Mesenchymal stem cell (in vitro differentiated cells and primary cell): Measurements from ENCODE around the gene KIF3C.

Experiments
- DNase-seq: peaks from one replicate; pipeline ENCODE4 v3.0.0-alpha.2; 2013
- H2AFZ ChIP-seq: one replicate; pipeline ENCODE4 v1.6.1; 2013; ENCODE audit warnings: low read depth, mild to moderate bottlenecking, control low read depth, inconsistent platforms, low read length, moderate library complexity
- H2AK5ac ChIP-seq: 2 replicates; pipeline ENCODE4 v1.6.1; 2013; ENCODE audit warnings: low read length, moderate library complexity, mild to moderate bottlenecking, inconsistent platforms; ENCODE audit not compliant: severe bottlenecking
- H2BK120ac ChIP-seq: one replicate; pipeline ENCODE4 v1.6.1; 2013; ENCODE audit warnings: low read depth, mild to moderate bottlenecking, inconsistent platforms, low read length, moderate library complexity
- H2BK12ac ChIP-seq, 2 experiments: one replicate each; pipeline ENCODE4 v1.6.1; 2013; ENCODE audit warnings: inconsistent platforms in 2 of 2, low read length in 2 of 2, mild to moderate bottlenecking in 2 of 2, moderate library complexity in 2 of 2, control low read depth in 1 of 2
- H2BK15ac ChIP-seq: one replicate; pipeline ENCODE4 v1.6.1; 2013; ENCODE audit warnings: mild to moderate bottlenecking, low read depth, inconsistent platforms; ENCODE audit not compliant: poor library complexity, severe bottlenecking
- H2BK5ac ChIP-seq: 2 replicates; pipeline ENCODE4 v1.6.1; 2013; ENCODE audit warnings: low read depth, mild to moderate bottlenecking, low read length, control low read depth, inconsistent platforms; ENCODE audit not compliant: poor library complexity, severe bottlenecking
- H3K14ac ChIP-seq, 2 experiments: one replicate each; pipeline ENCODE4 v1.6.1; 2013; ENCODE audit warnings: inconsistent platforms in 2 of 2, low read length in 2 of 2, control low read depth in 1 of 2, mild to moderate bottlenecking in 1 of 2, moderate library complexity in 1 of 2
- H3K18ac ChIP-seq, 2 experiments: one replicate each; pipeline ENCODE4 v1.6.1; 2013; ENCODE audit warnings: inconsistent platforms in 2 of 2, low read length in 2 of 2, control low read depth in 1 of 2, low read depth in 1 of 2, mild to moderate bottlenecking in 1 of 2
- H3K23ac ChIP-seq, 2 experiments: one replicate each; pipeline ENCODE4 v1.6.1; 2013; ENCODE audit warnings: inconsistent platforms in 2 of 2, low read length in 2 of 2, mild to moderate bottlenecking in 2 of 2, moderate library complexity in 2 of 2, control low read depth in 1 of 2
- H3K27ac ChIP-seq: 2 replicates; pipeline ENCODE4 v1.5.1; 2013; ENCODE audit warnings: mild to moderate bottlenecking, moderate library complexity, low read length, control low read depth, inconsistent platforms; ENCODE audit not compliant: poor library complexity, severe bottlenecking
- H3K27me3 ChIP-seq, 2 experiments: 2 replicates each; pipeline versions ENCODE4 v1.6.1 to v1.7.0; 2013; ENCODE audit warnings: low read length in 2 of 2, mild to moderate bottlenecking in 2 of 2, moderate library complexity in 2 of 2, control low read depth in 1 of 2, inconsistent platforms in 1 of 2; ENCODE audit not compliant: control insufficient read depth in 1 of 2, insufficient read depth in 1 of 2
- H3K36me3 ChIP-seq, 2 experiments: 2 replicates each; pipeline versions ENCODE4 v1.6.1 to v1.7.0; 2013; ENCODE audit warnings: low read length in 2 of 2, control low read depth in 1 of 2, inconsistent platforms in 1 of 2, low read depth in 1 of 2, mild to moderate bottlenecking in 1 of 2; ENCODE audit not compliant: insufficient read depth in 2 of 2, control insufficient read depth in 1 of 2
- H3K4ac ChIP-seq, 2 experiments: one replicate each; pipeline ENCODE4 v1.6.1; 2013; ENCODE audit warnings: inconsistent platforms in 2 of 2, low read length in 2 of 2, mild to moderate bottlenecking in 2 of 2, moderate library complexity in 2 of 2, control low read depth in 1 of 2, low read depth in 1 of 2
- H3K4me1 ChIP-seq: 2 replicates; pipeline ENCODE4 v1.6.1; 2013; ENCODE audit warnings: low read depth, low read length, control low read depth; ENCODE audit not compliant: control insufficient read depth, insufficient read depth
- H3K4me2 ChIP-seq: 2 replicates; pipeline ENCODE4 v1.6.1; 2013; ENCODE audit warnings: low read length, mild to moderate bottlenecking, inconsistent platforms; ENCODE audit not compliant: poor library complexity, severe bottlenecking
- H3K4me3 ChIP-seq, 2 experiments: 2 replicates each; pipeline versions ENCODE4 v1.5.1 to v1.7.0; 2013; ENCODE audit warnings: low read length in 2 of 2, mild to moderate bottlenecking in 2 of 2, control low read depth in 1 of 2, low read depth in 1 of 2; ENCODE audit not compliant: insufficient read depth in 1 of 2
- H3K79me1 ChIP-seq: replicated peaks from 2 replicates; pipeline ENCODE4 v1.6.1; 2013; ENCODE audit warnings: mild to moderate bottlenecking, control low read depth, low read length, inconsistent platforms; ENCODE audit not compliant: poor library complexity, severe bottlenecking
- H3K9ac ChIP-seq: 2 replicates; pipeline ENCODE4 v1.7.0; 2013; ENCODE audit warnings: mild to moderate bottlenecking, low read length, moderate library complexity
- H3K9me3 ChIP-seq: 2 replicates; pipeline ENCODE4 v1.7.0; 2013; ENCODE audit warnings: mild to moderate bottlenecking, low read length; ENCODE audit not compliant: control insufficient read depth
- H4K8ac ChIP-seq: one replicate; pipeline ENCODE4 v1.6.1; 2013; ENCODE audit warnings: inconsistent platforms, mild to moderate bottlenecking, low read length, moderate library complexity
- H4K91ac ChIP-seq: one replicate; pipeline ENCODE4 v1.6.1; 2013; ENCODE audit warnings: mild to moderate bottlenecking, low read length, inconsistent platforms
- WGBS: methylation state at CpG from one replicate; pipeline ENCODE4 v1.1.7; 2013; ENCODE audit warnings: mixed read lengths; 5-methylcytosine and 5-hydroxymethylcytosine counted together

KIF3C gene

GRCh38 chr2:25887624-25888242 is 94.6 kb downstream of the KIF3C start:
- H2BK12ac ChIP-seq, result no peak overlapping the region
- H3K27me3 ChIP-seq, result peaks cover 0 to 4% of the 10 kb centered on the region in 2 experiments
- no peak for DNase-seq
- H3K4me1 ChIP-seq, result no peaks in the 10 kb centered on the region
- 82% methylated on average over 5 of the region's 5 CpGs for WGBS
- H3K9ac ChIP-seq, result no peak overlapping the region
- no peaks in the 10 kb centered on the region for H3K36me3 ChIP-seq
- no peak overlapping the region for H2AK5ac ChIP-seq
- H3K14ac ChIP-seq, result no peak overlapping the region
- H3K4me3 ChIP-seq, result no peak overlapping the region
- no peak overlapping the region for H3K18ac ChIP-seq
- no peak overlapping the region for H2AFZ ChIP-seq
- no peak overlapping the region for H3K23ac ChIP-seq
- no peak overlapping the region for H3K27ac ChIP-seq
- H3K4me2 ChIP-seq, result no peak overlapping the region
- no peak overlapping the region for H2BK15ac ChIP-seq
- no peaks in the 10 kb centered on the region for H3K9me3 ChIP-seq
- H3K4ac ChIP-seq, result no peak overlapping the region
- no peak overlapping the region for H2BK5ac ChIP-seq
- H3K79me1 ChIP-seq, result no peaks in the 10 kb centered on the region
- H2BK120ac ChIP-seq, result no peak overlapping the region
- no peak overlapping the region for H4K8ac ChIP-seq
- H4K91ac ChIP-seq, result no peak overlapping the region

DNA sequence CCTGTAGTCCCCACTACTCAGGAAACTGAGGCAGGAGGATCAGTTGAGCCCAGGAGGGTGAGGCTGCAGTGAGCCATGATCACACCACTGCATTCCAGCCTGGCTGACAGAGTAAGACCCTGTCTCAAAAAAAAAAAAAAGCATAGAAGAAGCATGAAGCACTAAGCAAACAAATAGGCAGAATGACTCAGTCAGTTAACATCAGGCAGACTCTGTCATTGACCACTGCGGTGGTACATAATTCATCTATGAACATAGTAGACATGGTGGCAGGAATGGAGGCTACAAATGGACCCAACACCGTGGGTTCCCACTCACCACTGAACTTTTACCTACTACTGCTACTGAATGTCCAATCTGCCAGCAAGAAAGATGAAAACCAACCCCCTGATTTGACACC is 96.4 kb downstream of the KIF3C start:
- no peak overlapping the region for H2BK15ac ChIP-seq
- no peaks in the 10 kb centered on the region for H3K36me3 ChIP-seq
- H3K27me3 ChIP-seq, result peaks cover 0 to 4% of the 10 kb centered on the region in 2 experiments
- no peak overlapping the region for H4K91ac ChIP-seq
- no peak overlapping the region for H3K4ac ChIP-seq
- no peak overlapping the region for H3K18ac ChIP-seq
- no peaks in the 10 kb centered on the region for H3K79me1 ChIP-seq
- H4K8ac ChIP-seq, result no peak overlapping the region
- no peak overlapping the region for H3K4me3 ChIP-seq
- no peak overlapping the region for H3K23ac ChIP-seq
- WGBS, result 44% methylated on average over 2 of the region's 2 CpGs
- no peak overlapping the region for H2BK5ac ChIP-seq
- no peak overlapping the region for H3K4me2 ChIP-seq
- H2AK5ac ChIP-seq, result no peak overlapping the region
- H3K9ac ChIP-seq, result no peak overlapping the region
- H2BK12ac ChIP-seq, result no peak overlapping the region
- H3K14ac ChIP-seq, result no peak overlapping the region
- no peak overlapping the region for H2AFZ ChIP-seq
- H3K27ac ChIP-seq, result peak overlapping the region; percentile 18
- no peak overlapping the region for H2BK120ac ChIP-seq
- H3K9me3 ChIP-seq, result no peaks in the 10 kb centered on the region
- H3K4me1 ChIP-seq, result no peaks in the 10 kb centered on the region
- peak; percentile 72 for DNase-seq

DNA sequence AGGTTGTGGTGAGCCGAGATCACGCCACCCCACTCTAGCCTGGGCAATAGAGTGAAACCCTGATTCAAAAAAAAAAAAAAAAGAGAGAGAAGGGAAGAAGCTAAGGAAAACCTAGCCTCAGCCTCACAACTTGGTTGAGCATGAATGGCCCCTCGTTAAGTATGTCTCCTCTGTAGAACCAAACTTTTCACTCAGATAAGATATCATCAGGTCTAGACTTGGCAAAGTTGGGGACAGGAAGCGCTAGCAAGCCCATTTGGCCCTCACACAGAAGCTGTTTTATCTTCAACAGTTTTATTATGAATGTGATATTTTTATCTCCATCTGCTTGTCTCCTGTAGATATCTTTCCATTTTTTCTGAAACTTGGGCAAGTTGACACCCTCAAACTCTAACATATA is 100.5 kb downstream of the KIF3C start:
- no peaks in the 10 kb centered on the region for H3K36me3 ChIP-seq
- H3K4me2 ChIP-seq, result no peak overlapping the region
- no peaks in the 10 kb centered on the region for H3K79me1 ChIP-seq
- no peak overlapping the region for H3K18ac ChIP-seq
- H2AK5ac ChIP-seq, result no peak overlapping the region
- no peak overlapping the region for H4K8ac ChIP-seq
- DNase-seq, result no peak
- no peak overlapping the region for H2BK120ac ChIP-seq
- H3K4me1 ChIP-seq, result no peaks in the 10 kb centered on the region
- no peak overlapping the region for H4K91ac ChIP-seq
- no peak overlapping the region for H2BK5ac ChIP-seq
- H3K4ac ChIP-seq, result no peak overlapping the region
- H2BK15ac ChIP-seq, result no peak overlapping the region
- no peak overlapping the region for H3K4me3 ChIP-seq
- no peak overlapping the region for H3K27ac ChIP-seq
- no peak overlapping the region for H3K9ac ChIP-seq
- H3K23ac ChIP-seq, result no peak overlapping the region
- H2AFZ ChIP-seq, result no peak overlapping the region
- no peak overlapping the region for H2BK12ac ChIP-seq
- no peaks in the 10 kb centered on the region for H3K27me3 ChIP-seq
- 59% methylated on average over 3 of the region's 4 CpGs for WGBS
- H3K14ac ChIP-seq, result no peak overlapping the region
- no peaks in the 10 kb centered on the region for H3K9me3 ChIP-seq

DNA sequence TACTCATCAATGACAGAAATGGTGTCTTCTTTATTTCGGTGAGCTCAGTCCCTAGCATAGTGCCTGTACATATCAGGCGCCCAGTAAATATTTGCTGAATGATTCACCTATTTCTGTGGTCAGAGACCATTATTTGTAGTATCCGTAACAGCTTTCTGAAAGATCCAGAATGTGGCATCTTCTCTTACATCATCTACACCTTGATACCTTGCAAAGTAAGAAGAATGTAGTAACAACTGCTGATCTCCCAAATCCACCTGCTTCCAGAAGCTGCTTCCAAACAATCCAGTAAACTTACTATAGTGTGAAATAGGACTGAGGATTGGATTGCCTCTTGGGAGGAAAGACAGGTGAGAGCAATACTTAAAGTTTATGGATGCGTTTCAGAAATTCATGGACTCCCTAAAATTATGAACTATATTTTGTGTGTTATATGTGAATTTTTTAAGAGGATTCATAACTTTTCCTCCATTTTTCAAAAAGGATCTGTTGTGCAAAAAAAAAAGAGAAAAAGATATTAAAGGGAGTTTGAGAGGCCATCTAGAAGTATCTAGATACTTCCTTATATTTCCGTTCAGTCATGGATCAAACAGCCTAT is 103.1 kb downstream of the KIF3C start:
- Histone ChIP-seq H4K8ac (no peak overlapping the region), H3K79me1 (no peaks in the 10 kb centered on the region), H3K18ac (no peak overlapping the region), H3K27ac (peak overlapping the region; percentile 97), H3K36me3 (peaks cover 0 to 2% of the 10 kb centered on the region in 2 experiments), H2AK5ac (no peak overlapping the region), H3K4ac (peak overlapping the region in 1 of 2 experiments; percentile 17), H2BK15ac (no peak overlapping the region), H3K27me3 (no peaks in the 10 kb centered on the region), H3K4me1 (peaks cover 2% of the 10 kb centered on the region), H3K4me3 (peak overlapping the region in 1 of 2 experiments; percentile 72), H3K14ac (no peak overlapping the region), H2BK5ac (no peak overlapping the region), H4K91ac (no peak overlapping the region), H2AFZ (peak overlapping the region; percentile 74), H2BK120ac (no peak overlapping the region), H3K9me3 (no peaks in the 10 kb centered on the region), H3K4me2 (peak overlapping the region; percentile 73), H3K23ac (no peak overlapping the region), H3K9ac (peak overlapping the region; percentile 79), H2BK12ac (no peak overlapping the region)
- WGBS, result 27% methylated on average over 2 of the region's 5 CpGs
- DNase-seq, result peak; percentile 85
